GM18519 (cell line): ENCODE measurements around the gene GNG12.
A peak's percentile ranks its signal among the peaks of the same experiment; 100 is the strongest.

Experiments
- ATAC-seq: cut with Tn5 transposase; IDR thresholded peaks from one replicate; pipeline ENCODE4 v1.9.1; 2021; ENCODE audit warnings: mild to moderate bottlenecking, moderate library complexity; ENCODE audit not compliant: unreplicated experiment, low FRiP score

The GNG12 gene

GRCh38 chr1:67686267-67687197 is 146.7 kb downstream of the GNG12 start:
- peak; percentile 18 for ATAC-seq

DNA sequence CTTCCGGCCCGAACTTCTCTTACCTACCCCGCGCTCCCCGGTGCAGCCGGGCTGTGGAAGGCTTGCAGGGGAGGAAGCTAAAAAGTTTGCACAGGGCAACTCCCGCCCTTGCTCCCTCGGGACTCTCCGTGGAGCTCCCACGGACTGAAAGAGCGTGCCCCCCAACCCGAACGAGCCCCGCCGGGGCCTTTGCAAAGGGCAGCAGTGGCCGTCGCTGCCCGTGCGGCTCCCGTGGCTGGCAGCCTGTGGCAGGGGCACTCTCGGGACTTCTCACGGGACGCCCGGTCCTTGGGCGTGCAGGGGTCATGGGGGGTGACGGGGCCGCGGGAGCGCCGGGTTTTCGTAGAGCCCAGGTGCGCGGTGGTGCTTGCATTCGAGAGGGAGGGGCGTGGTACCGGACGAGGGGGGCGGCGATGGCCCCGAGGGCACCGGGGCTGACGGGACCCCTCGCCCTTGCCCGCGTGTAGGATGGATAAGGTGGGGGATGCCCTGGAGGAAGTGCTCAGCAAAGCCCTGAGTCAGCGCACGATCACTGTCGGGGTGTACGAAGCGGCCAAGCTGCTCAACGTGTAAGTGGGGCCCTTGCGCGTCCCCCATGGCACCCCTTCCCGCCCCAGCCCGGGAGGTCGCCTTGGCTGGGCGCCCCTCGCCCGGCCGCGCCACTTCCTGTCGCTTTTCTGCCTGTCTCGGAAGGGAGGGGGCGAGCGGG is 147.6 kb downstream of the GNG12 start:
- ATAC-seq = no peak

DNA sequence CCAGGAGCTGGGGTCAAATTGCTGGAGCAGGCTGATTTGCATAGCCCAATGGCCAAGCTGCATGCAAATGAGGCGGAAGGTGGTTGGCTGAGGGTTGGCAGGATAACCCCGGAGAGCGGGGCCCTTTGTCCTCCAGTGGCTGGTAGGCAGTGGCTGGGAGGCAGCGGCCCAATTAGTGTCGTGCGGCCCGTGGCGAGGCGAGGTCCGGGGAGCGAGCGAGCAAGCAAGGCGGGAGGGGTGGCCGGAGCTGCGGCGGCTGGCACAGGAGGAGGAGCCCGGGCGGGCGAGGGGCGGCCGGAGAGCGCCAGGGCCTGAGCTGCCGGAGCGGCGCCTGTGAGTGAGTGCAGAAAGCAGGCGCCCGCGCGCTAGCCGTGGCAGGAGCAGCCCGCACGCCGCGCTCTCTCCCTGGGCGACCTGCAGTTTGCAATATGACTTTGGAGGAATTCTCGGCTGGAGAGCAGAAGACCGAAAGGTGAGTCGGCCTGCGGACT is 148.2 kb downstream of the GNG12 start, which contains the start of gene GADD45A:
TSS of gene GADD45A (plus strand) at position 135 of the 491 bp plus-strand sequence. CDS start at position 429, 294 bp downstream.
- peak; percentile 84 for ATAC-seq

DNA sequence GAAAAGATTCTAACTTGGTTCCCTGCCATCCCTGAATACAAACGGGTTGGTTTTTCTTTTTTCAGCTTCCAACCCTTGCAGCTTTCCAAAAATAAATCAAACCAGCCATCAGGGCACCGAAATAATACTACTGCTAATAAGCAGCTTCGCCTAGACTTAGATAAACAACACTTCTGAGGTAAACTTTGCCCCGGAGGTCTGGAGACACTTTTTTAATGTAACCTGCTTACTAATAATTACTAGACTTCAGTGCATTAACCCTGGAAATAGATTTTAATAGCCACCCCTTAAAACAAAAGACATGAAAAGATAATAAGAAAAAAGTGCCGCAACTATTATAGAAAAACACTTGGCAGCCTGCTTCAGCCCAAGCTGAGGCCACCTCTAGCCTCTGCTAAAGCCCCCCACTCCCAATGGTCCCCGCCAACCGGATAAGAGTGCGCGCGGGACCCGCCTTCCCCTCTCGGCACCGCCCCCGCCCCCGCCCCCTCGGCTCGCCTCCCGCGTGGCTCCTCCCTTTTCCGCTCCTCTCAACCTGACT is 148.7 kb downstream of the GNG12 start:
- no peak for ATAC-seq

- no peak for ATAC-seq
Measured at GRCh38 chr1:67683766-67684525, 149.3 kb downstream of the GNG12 start.

DNA sequence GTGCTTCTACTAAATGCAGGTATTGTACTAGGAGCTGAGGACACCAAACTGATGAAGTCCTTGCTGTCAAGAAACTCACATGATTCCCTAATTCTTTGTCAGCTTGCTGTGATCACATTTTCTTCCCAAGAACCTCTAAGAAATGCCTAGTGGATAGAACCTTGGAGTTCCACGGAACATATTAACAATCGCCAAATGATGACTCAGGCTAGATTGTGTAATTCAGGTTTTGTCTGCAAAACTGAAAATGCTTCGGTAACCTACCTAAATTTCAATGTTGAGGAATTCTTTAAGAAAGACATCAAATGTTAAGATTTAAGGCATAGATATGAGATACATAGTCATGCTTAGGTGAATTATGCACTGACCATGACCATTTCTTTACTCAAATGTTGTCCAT is 150.0 kb downstream of the GNG12 start:
- ATAC-seq = no peak

DNA sequence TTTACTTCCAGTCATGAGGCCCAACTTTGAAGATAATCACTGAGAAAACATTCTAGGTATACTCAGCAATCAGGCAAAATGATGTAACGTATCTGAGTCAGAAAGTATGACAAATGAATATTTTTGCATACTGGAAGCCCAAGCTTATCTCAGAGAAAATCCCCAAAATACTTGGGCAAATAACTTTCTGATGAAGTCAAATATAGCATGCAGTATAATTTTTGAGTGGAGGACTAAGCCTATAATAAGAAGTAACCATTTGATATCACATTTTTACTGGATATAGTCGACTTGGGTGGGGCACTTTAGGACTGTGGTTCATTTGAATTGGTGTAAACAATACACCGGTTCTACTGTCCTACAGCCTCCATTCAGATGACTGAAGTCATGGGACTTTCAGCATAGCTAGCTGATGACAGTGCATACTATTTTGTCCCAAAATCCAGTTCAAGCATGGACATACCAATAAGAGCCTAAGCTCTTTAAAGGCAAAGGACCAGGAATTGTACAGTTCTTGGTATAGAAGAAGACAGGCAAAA is 150.5 kb downstream of the GNG12 start:
- no peak for ATAC-seq

DNA sequence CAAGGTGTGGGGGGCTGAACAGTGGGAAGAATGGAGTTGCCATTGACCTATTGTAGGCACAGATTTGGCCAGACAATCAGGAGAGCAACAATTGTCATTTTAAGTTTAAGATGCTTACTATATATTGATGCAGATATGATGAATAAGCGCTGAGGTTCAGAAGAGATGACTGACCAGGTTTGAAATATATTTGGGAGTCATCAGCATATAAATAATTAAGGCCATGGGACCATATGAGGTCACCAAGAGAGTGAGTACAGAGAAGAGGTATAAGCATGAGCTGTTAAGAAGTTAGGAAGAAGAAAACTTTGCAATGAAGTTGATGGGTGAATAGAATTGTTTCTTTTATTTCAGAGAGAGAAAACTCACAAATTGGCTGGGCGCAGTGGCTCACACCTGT is 152.8 kb downstream of the GNG12 start:
- no peak for ATAC-seq

DNA sequence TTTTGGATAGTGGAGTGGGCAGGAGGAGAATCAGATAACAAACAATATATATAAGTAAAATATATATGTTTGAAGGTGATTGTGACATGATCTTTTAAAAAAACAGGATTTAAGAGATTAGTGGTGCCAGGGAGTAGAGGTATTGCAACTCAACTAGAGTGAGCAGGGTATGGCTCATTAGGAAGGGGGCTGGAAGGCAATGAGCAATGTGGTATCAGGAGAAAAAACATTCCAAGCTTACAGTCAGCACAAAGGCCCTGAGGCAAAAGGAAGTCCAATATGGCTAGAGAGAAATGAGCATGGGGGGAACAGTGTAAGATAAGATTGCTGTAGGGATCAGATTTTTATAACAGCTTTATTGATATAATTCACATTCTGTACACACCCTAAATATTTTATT is 153.6 kb downstream of the GNG12 start:
- ATAC-seq = no peak

GRCh38 chr1:67677930-67678329 is 155.3 kb downstream of the GNG12 start:
- ATAC-seq = no peak

DNA sequence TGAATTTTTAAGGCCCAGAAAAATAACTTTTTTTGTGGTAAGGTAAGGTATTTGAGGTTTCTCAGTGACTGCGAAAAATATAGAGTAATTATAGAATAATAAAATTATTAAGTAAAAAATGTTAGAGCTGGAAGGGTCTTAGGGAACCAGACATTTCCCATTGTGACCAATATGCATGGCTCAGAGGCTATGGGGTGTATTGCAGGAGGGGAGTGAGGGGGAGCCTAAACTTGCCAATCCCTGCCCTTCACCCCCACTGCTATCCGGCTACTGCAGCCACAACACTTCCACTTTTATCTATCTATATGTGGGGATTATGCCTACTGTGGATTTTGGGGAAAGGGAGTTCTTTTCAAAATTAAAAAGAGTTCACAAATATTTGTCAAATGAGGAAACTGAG is 155.9 kb downstream of the GNG12 start:
- ATAC-seq = no peak

DNA sequence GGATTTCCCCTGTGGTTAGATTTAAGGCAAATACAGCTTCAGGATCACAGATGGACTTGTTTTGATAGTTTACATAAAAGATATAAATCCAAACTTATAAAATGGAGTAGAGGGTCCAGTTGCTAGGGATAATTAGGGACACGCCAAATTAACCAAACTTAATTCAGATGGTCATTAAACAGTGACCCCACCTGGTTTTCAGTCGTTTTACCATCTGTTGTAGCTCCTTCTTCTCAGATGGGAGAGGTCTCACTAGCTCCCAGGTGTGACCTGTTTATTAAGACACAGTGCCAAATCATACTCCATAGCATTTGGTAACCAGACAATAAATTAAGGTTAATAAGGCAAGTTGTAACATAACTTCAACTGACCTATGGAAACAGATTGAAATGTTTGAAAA is 156.3 kb downstream of the GNG12 start:
- no peak for ATAC-seq

DNA sequence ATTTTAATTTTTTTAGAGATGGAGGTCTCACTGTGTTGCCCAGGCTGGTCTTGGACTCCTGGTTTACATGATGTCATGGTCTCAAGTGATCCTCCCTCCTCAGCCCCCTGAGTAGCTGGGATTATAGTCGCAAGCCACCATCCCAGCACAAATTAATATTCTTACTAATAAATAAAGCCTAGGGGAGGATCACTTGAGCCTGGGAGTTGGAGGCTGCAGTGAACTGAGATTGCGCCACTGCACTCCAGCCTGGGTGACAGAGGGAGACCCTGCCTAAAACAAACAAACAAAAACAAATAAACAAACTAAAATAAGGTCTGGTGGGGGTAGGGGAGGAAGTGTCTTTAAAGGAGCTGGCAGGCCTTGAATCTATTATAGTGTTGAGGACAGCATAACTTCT is 157.0 kb downstream of the GNG12 start:
- no peak for ATAC-seq

DNA sequence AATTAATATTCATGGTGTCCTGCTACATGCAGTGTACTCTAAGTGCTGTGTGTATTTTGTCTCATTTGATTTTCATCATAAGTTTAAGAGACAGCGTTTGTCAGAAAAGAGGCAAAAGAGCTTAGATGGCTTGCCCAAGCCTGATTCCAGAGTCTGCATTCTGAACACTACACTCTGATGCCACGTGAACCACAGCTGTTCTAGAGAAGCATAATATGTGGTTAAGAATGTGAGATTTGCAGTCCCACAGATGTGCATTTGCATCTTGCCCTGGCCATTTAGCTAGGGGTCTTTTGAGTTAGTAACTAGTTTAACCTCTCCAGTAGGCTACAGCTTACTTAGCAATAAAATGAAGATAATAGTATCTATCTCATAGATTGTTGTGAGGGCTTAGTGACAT is 157.5 kb downstream of the GNG12 start:
- ATAC-seq = no peak

- ATAC-seq = no peak
Measured at GRCh38 chr1:67674260-67675011, 158.8 kb downstream of the GNG12 start.

- no peak for ATAC-seq
Measured at GRCh38 chr1:67673468-67674201, 159.6 kb downstream of the GNG12 start.

DNA sequence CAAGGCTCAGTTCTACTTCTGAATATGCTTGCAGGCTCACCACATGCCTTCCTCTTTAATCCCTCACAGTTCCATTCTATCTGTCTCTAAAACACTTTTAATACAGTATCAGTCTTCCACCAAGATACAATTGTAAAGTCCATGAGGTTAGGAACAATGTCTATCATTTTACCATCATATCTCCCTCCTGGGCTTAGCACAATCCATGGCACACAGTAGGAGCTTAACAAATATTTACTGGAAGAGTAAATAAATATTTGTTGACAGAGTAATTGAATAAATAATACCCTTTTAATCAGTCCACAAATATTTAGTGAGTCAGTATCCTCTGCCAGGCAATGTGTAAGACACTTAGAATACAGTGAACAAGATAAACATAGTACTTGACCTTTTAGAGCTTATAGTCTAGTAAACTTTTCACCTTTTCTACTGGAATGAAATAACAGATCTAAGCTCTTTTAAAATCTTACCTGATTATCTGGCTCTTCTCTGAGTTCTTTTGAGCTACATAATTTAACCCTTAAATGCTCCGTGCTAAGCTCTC is 160.9 kb downstream of the GNG12 start:
- no peak for ATAC-seq

DNA sequence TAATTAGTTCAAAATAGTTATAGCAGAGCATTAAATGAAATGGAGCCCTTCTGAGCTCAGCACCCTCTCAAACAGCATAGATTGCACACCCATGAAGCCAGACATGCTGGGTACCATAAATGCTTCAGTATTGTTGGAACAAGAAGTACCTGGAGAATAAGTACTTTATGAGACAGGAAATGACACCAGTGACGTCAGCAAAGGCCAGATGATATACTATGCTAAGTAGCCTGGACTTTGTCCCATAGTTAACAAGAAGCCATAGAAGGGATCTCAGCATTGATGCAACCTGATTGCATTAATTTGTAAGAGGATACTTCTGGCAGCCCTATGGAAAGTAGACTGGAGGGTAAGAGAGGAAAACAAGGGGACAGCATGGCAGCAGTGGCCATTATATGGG is 164.6 kb downstream of the GNG12 start:
- ATAC-seq = no peak

DNA sequence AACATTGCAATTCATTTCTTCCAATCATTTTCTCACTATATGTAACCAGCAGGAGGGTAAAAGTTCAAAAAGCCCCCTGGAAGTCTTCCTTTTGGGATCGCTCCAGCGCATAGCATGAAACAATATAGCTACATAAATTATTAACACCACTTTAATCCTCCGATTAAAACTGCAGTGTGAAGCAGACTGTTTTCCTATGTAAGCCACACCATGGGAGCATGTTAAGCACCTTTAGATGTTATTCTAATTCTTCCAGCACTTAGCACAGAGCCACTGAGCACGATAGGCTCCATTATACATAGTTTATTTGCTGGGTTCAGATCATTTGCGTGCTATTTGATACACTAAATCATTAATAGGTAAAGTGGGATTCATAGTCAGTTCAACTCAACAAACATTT is 166.6 kb downstream of the GNG12 start:
- no peak for ATAC-seq
